Mesendoderm (in vitro differentiated cells): ENCODE data around the gene ISM1. TPM values are rescaled to one million over a fixed set of nuclear protein-coding genes. Genes with fewer than 3 reads are reported as not detected.

Experiments used
- DNase-seq: peaks from one replicate; pipeline ENCODE4 v3.0.0; 2013
- H2AK5ac ChIP-seq: 2 replicates; pipeline ENCODE4 v1.6.1; 2013; ENCODE audit warnings: low read length, inconsistent platforms
- H2BK120ac ChIP-seq: 2 replicates; pipeline ENCODE4 v1.6.1; 2013; ENCODE audit warnings: low read depth, mild to moderate bottlenecking, low read length, moderate library complexity, mixed read lengths
- H2BK15ac ChIP-seq: replicated peaks from 2 replicates; pipeline ENCODE4 v1.6.1; 2013; ENCODE audit warnings: low read depth, mild to moderate bottlenecking, moderate library complexity
- H2BK5ac ChIP-seq: 2 replicates; pipeline ENCODE4 v1.6.1; 2013; ENCODE audit warnings: low read length, inconsistent platforms
- H3K18ac ChIP-seq: 2 replicates; pipeline ENCODE4 v1.6.1; 2013; ENCODE audit warnings: mild to moderate bottlenecking, low read length, mixed read lengths
- H3K23ac ChIP-seq: one replicate; pipeline ENCODE4 v1.6.1; 2013; ENCODE audit warnings: low read length
- H3K27ac ChIP-seq: 2 replicates; pipeline ENCODE4 v1.5.1; 2013; ENCODE audit warnings: low read depth, mild to moderate bottlenecking, inconsistent platforms, low read length, moderate library complexity
- H3K27me3 ChIP-seq: 2 replicates; pipeline ENCODE4 v1.6.1; 2013; ENCODE audit warnings: low read length, control low read depth, mild to moderate bottlenecking, inconsistent platforms; ENCODE audit not compliant: insufficient read depth, poor library complexity
- H3K36me3 ChIP-seq: 2 replicates; pipeline ENCODE4 v1.6.1; 2013; ENCODE audit warnings: low read length, inconsistent platforms; ENCODE audit not compliant: control insufficient read depth, insufficient read depth
- H3K4ac ChIP-seq: one replicate; pipeline ENCODE4 v1.6.1; 2013; ENCODE audit warnings: low read depth, mild to moderate bottlenecking, low read length, moderate library complexity
- H3K4me1 ChIP-seq: 2 replicates; pipeline ENCODE4 v1.6.1; 2013; ENCODE audit warnings: low read depth, low read length, inconsistent platforms; ENCODE audit not compliant: control insufficient read depth
- H3K4me2 ChIP-seq: 2 replicates; pipeline ENCODE4 v1.6.1; 2013; ENCODE audit warnings: low read length
- H3K4me3 ChIP-seq: 2 replicates; pipeline ENCODE4 v1.5.1; 2013; ENCODE audit warnings: mild to moderate bottlenecking, low read length
- H3K56ac ChIP-seq: one replicate; pipeline ENCODE4 v1.6.1; 2013; ENCODE audit warnings: low read length
- H3K79me1 ChIP-seq: 2 replicates; pipeline ENCODE4 v1.6.1; 2013; ENCODE audit warnings: low read length, inconsistent platforms
- H3K79me2 ChIP-seq: 2 replicates; pipeline ENCODE4 v1.6.1; 2013; ENCODE audit warnings: mild to moderate bottlenecking, low read length; ENCODE audit not compliant: control insufficient read depth, insufficient read depth
- H3K9ac ChIP-seq: 2 replicates; pipeline ENCODE4 v1.6.1; 2013; ENCODE audit warnings: low read length, inconsistent platforms
- H4K5ac ChIP-seq: one replicate; pipeline ENCODE4 v1.6.1; 2013; ENCODE audit warnings: low read length
- H4K8ac ChIP-seq: one replicate; pipeline ENCODE4 v1.6.1; 2013; ENCODE audit warnings: low read depth, mild to moderate bottlenecking, control low read depth, low read length, moderate library complexity
- WGBS: extraction: QIAGEN DNeasy Blood & Tissue Kit; methylation state at CpG from one replicate; pipeline ENCODE4 v1.1.7; 2013; ENCODE audit warnings: low lambda C conversion rate, missing lambda C conversion rate; ENCODE audit not compliant: insufficient coverage; ENCODE audit errors: extremely low coverage; 5-methylcytosine and 5-hydroxymethylcytosine counted together
- polyA plus RNA-seq, 2 experiments: library from polyadenylated mRNA; stranded (reverse); fragments of 200-250 nt; gene quantifications; one replicate each; pipeline ENCODE4 v1.2.3, GENCODE V29; 2013

The ISM1 gene
- 0.25 TPM for polyA plus RNA-seq (2013, experiment 1 of 2)
- 0.20 TPM for polyA plus RNA-seq (2013, experiment 2 of 2)

DNA sequence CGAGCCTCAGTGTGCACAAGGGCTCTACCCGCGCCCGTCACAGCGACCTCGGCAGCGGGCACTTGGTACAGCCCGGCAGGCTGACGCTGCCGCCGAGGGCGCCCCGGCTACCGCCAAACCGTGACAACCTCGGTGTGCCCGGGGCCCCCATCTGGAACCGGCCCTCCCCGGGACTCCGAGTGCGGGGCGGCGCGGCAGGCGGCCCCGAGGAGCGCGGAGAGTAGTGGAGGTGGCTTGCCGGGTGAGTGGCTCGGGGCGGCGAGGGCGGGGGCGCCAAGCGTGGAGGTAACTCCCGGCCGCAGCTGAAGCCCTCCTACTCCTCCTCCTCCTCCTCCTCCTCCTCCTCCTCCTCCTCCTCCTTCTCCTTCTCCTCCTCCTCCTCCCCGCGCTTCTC, at the start of gene ISM1:
Gene ISM1 (plus strand): TSS at position 371 of the 394 bp plus-strand sequence. CDS start 503 bp downstream, outside the sequence.
- H3K23ac ChIP-seq = no peak within 1 kb of the TSS
- WGBS = no CpG with 5 or more reads among the region's 39 CpGs

DNA sequence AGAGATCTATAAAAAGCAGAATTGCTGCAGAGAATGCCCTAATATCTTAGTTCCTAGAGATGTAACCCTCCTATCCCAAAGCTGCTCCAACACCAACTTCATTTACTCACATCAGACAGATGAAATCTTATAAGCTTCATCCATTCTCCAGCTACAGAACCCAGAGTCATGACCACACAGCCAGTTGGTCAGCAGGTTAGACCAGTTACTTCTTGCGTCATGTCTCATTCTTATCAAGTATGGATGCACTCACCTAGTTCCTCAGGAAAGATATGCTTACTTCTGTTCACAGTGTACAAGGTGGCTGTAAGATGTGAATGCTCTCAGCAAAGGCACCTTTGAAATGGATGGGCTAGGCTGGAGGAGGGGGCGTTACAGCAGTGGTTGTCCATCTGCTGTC, 47.9 kb upstream of the ISM1 start:
- no peak for DNase-seq
- no peak overlapping the region for H4K5ac ChIP-seq
- H2BK15ac ChIP-seq = no peak overlapping the region
- no peaks in the 10 kb centered on the region for H3K4me1 ChIP-seq
- H3K4me3 ChIP-seq = no peak overlapping the region
- no peak overlapping the region for H2BK5ac ChIP-seq
- H3K18ac ChIP-seq = no peak overlapping the region
- no peak overlapping the region for H3K23ac ChIP-seq
- no peak overlapping the region for H3K4me2 ChIP-seq
- H3K79me2 ChIP-seq = no peaks in the 10 kb centered on the region
- no peak overlapping the region for H4K8ac ChIP-seq
- no peaks in the 10 kb centered on the region for H3K36me3 ChIP-seq
- H3K27ac ChIP-seq = no peak overlapping the region
- H3K79me1 ChIP-seq = no peaks in the 10 kb centered on the region
- WGBS = no CpG with 5 or more reads among the region's 2 CpGs
- H3K4ac ChIP-seq = no peak overlapping the region
- no peaks in the 10 kb centered on the region for H3K27me3 ChIP-seq
- H2BK120ac ChIP-seq = no peak overlapping the region
- no peak overlapping the region for H3K56ac ChIP-seq
- H2AK5ac ChIP-seq = no peak overlapping the region
- no peak overlapping the region for H3K9ac ChIP-seq

More for the DNA sequence above, at the start of gene ISM1:
- Histone ChIP-seq H2BK5ac (no peak within 1 kb of the TSS), H3K18ac (peak within 1 kb of the TSS; percentile 94), H4K5ac (no peak within 1 kb of the TSS), H3K9ac (peak within 1 kb of the TSS; percentile 52), H3K36me3 (no peaks in the 10 kb centered on the region), H3K4me1 (peaks cover 4% of the 10 kb centered on the region), H2BK15ac (no peak within 1 kb of the TSS), H3K4ac (no peak within 1 kb of the TSS), H3K56ac (peak within 1 kb of the TSS; percentile 72), H3K4me3 (peak within 1 kb of the TSS; percentile 40), H3K27me3 (peaks cover 21% of the 10 kb centered on the region), H2BK120ac (no peak within 1 kb of the TSS), H3K79me1 (no peaks in the 10 kb centered on the region), H3K79me2 (no peaks in the 10 kb centered on the region), H2AK5ac (no peak within 1 kb of the TSS), H3K4me2 (peak within 1 kb of the TSS; percentile 80), H4K8ac (no peak within 1 kb of the TSS), H3K27ac (no peak within 1 kb of the TSS)
- peak; percentile 10 for DNase-seq

DNA sequence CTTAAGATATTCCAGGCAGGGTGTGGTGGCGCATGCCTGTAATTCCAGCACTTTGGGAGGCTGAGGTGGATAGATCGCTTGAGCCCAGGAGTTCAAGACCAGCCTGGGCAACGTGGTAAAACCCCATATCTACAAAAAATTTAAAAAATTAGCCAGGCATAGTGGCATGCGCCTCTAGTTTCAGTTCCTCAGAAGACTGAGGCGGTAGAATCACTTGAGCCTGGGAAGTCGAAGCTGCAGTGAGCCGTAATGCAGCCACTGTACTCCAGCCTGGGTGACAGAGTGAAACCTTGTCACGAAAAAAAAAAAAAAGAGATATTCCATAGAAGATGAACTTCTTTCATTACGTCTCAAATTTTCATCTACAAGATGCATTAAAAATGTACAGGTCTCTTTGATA, 46.7 kb upstream of the ISM1 start:
- H3K56ac ChIP-seq = no peak overlapping the region
- no peak overlapping the region for H3K4ac ChIP-seq
- no peak overlapping the region for H3K27ac ChIP-seq
- H4K8ac ChIP-seq = no peak overlapping the region
- H3K79me1 ChIP-seq = no peaks in the 10 kb centered on the region
- no peak overlapping the region for H4K5ac ChIP-seq
- no CpG with 5 or more reads among the region's 9 CpGs for WGBS
- H3K4me1 ChIP-seq = no peaks in the 10 kb centered on the region
- no peak overlapping the region for H3K4me2 ChIP-seq
- no peaks in the 10 kb centered on the region for H3K79me2 ChIP-seq
- H2BK120ac ChIP-seq = no peak overlapping the region
- no peak overlapping the region for H2BK5ac ChIP-seq
- H3K18ac ChIP-seq = no peak overlapping the region
- H3K27me3 ChIP-seq = no peaks in the 10 kb centered on the region
- no peak for DNase-seq
- H3K23ac ChIP-seq = no peak overlapping the region
- H2BK15ac ChIP-seq = no peak overlapping the region
- no peaks in the 10 kb centered on the region for H3K36me3 ChIP-seq
- no peak overlapping the region for H3K9ac ChIP-seq
- no peak overlapping the region for H2AK5ac ChIP-seq
- no peak overlapping the region for H3K4me3 ChIP-seq

DNA sequence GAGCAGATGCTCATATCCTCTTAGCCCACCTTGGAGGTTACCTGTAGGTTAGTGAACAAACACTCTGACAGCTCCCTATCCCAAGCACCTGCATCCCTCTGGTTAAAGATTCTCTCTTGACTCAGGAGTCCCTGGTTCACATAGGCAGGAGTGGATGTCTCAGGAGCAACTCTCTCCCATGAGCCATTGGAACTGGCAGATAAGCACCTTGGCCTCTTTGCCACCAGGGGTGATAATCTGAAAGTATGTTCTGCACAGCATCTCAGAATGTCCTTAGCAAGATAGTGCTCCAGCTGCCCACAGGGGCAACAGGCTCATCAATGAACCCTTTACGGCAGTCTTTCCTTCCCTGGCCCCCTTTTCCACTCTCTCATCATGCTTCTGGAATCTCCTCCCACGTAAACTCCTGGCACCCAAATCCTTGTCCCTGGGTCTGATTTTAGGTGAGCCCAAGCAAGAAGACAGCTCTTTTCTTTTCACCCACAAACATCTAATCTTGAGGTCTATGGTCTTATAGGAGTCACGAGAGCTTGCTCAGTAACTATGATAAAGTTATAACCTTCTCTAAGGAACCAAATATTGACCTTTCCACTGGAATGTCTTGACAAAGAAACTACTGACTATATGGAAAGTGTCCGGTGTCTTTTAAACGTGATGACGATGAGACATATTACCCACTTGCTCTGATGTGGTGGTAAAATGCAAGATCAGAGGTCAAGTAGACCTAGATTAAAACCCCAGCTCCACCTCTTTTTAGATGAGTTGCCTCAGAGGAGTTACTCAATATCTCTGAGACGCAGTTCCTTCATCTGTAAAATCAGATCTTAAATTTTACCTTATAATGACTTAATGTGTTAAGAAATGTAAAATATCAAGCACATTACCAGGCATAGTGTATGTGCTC, 39.8 kb upstream of the ISM1 start:
- Histone ChIP-seq H3K79me1 (no peaks in the 10 kb centered on the region), H3K9ac (no peak overlapping the region), H3K4me3 (no peak overlapping the region), H3K27ac (no peak overlapping the region), H2BK120ac (no peak overlapping the region), H3K79me2 (no peaks in the 10 kb centered on the region), H4K8ac (no peak overlapping the region), H3K36me3 (no peaks in the 10 kb centered on the region), H3K4me1 (no peaks in the 10 kb centered on the region), H3K56ac (no peak overlapping the region), H3K4ac (no peak overlapping the region), H3K23ac (no peak overlapping the region), H3K18ac (no peak overlapping the region), H2BK15ac (no peak overlapping the region), H4K5ac (no peak overlapping the region), H3K4me2 (no peak overlapping the region), H2BK5ac (no peak overlapping the region), H2AK5ac (no peak overlapping the region), H3K27me3 (no peaks in the 10 kb centered on the region)
- no peak for DNase-seq
- no CpG with 5 or more reads among the region's 7 CpGs for WGBS

DNA sequence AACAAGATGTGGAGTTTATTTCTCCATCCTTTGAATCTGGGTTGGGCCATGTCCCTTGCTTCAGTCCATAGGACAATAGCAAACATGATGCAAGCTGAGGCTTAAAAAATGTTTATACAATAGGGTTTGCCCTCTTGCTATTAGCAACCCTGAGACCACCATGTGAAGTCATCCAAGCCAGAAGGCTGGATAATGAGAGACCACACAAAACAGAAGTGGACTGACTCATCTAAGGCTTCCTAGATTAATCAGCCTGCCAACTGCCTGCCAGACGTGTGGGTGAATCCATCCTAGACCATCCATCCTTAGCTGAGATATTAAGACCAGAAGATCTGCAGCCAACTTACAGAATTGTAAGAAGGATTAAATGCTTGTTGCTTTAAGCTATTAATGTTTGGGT, 38.1 kb upstream of the ISM1 start:
- no peak overlapping the region for H2BK15ac ChIP-seq
- WGBS = no CpG with 5 or more reads among the region's 1 CpG
- no peak overlapping the region for H2BK120ac ChIP-seq
- DNase-seq = no peak
- no peak overlapping the region for H3K56ac ChIP-seq
- H3K4me1 ChIP-seq = no peaks in the 10 kb centered on the region
- no peaks in the 10 kb centered on the region for H3K36me3 ChIP-seq
- H3K4me2 ChIP-seq = no peak overlapping the region
- no peak overlapping the region for H3K4ac ChIP-seq
- no peak overlapping the region for H2BK5ac ChIP-seq
- no peak overlapping the region for H4K8ac ChIP-seq
- H3K27ac ChIP-seq = no peak overlapping the region
- no peaks in the 10 kb centered on the region for H3K79me1 ChIP-seq
- no peak overlapping the region for H3K4me3 ChIP-seq
- no peak overlapping the region for H3K18ac ChIP-seq
- H4K5ac ChIP-seq = no peak overlapping the region
- H3K79me2 ChIP-seq = no peaks in the 10 kb centered on the region
- no peak overlapping the region for H3K9ac ChIP-seq
- no peak overlapping the region for H3K23ac ChIP-seq
- H2AK5ac ChIP-seq = no peak overlapping the region
- no peaks in the 10 kb centered on the region for H3K27me3 ChIP-seq
